Measurements from ENCODE around the gene CGREF1. TPM values are rescaled to one million over a fixed set of nuclear protein-coding genes. Genes with fewer than 3 reads are reported as not detected.
A peak's percentile ranks its signal among the peaks of the same experiment; 100 is the strongest.

Gene CGREF1
- total and polyA plus RNA-seq, 8 donors, result 0.31 to 3.4 (median 0.67) TPM

- no peaks in the 10 kb centered on the region for H3K27me3 ChIP-seq
- H3K4me3 ChIP-seq, result no peak overlapping the region
- ATAC-seq, result no peak
- TF ChIP-seq CTCF (IDR thresholded peaks at IDR 0.05), result no peak
- DNase-seq, result peak in 1 of 4 donors; percentile 15
- peaks cover 3 to 25% of the 10 kb centered on the region in 2 donors for H3K4me1 ChIP-seq
- intact Hi-C loops (cut with DNase I), result loop anchor here in 1 of 2 donors (10.0 kb wide), 2 partner anchors 53 to 123 kb away; partner anchors contain the start of gene TMEM214
- no peak overlapping the region for H3K27ac ChIP-seq
- H3K36me3 ChIP-seq, result no peaks in the 10 kb centered on the region
- H3K9me3 ChIP-seq, result no peaks in the 10 kb centered on the region
These were observed 31.0 kb downstream of the CGREF1 start for GRCh38 chr2:27087823-27088410.

- H3K36me3 ChIP-seq, result peaks cover 0 to 5% of the 10 kb centered on the region in 2 donors
- H3K4me3 ChIP-seq, result peak within 1 kb of the TSS; percentile 44 to 68
- H3K27ac ChIP-seq, result peak within 1 kb of the TSS; percentile 91 to 93
- DNase-seq (peak in 2 of 4 donors; percentile 67 to 91), ATAC-seq (peak; percentile 42)
- H3K27me3 ChIP-seq, result no peaks in the 10 kb centered on the region
- H3K9me3 ChIP-seq, result no peaks in the 10 kb centered on the region
- TF ChIP-seq CTCF (IDR thresholded peaks at IDR 0.05), result peak in 1 of 2 donors; percentile 53
- peaks cover 7 to 32% of the 10 kb centered on the region in 2 donors for H3K4me1 ChIP-seq
- intact Hi-C loops (cut with DNase I), result loop anchor here in 1 of 2 donors (10.0 kb wide), 2 partner anchors 52 to 122 kb away; partner anchors contain the start of gene TMEM214
These were observed 32.0 kb downstream of the CGREF1 start, which contains the start of gene KHK for GRCh38 chr2:27086724-27087593. KHK (plus strand) TSS chr2:27086772; CDS start chr2:27087260, 488 bp downstream.

GRCh38 chr2:27086090-27086723, 32.7 kb downstream of the CGREF1 start:
- intact Hi-C loops (cut with DNase I), result loop anchor here in 1 of 2 donors (10.0 kb wide), 2 partner anchors 51 to 121 kb away; partner anchors contain the start of gene TMEM214
- Histone ChIP-seq H3K36me3 (peaks cover 0 to 5% of the 10 kb centered on the region in 2 donors), H3K27ac (peak overlapping the region; percentile 91 to 93), H3K4me1 (peaks cover 14 to 40% of the 10 kb centered on the region in 2 donors), H3K4me3 (peak overlapping the region; percentile 44 to 68), H3K27me3 (no peaks in the 10 kb centered on the region), H3K9me3 (no peaks in the 10 kb centered on the region)
- ATAC-seq (peak; percentile 91), DNase-seq (peak; percentile 94 to 100 (median 96))
- peak; percentile 81 to 97 for TF ChIP-seq CTCF (IDR thresholded peaks at IDR 0.05)

GRCh38 chr2:27085673-27086089, 33.2 kb downstream of the CGREF1 start:
- peak; percentile 69 for ATAC-seq
- peak in 3 of 4 donors; percentile 71 to 93 (median 85) for DNase-seq
- H3K4me1 ChIP-seq, result peaks cover 16 to 43% of the 10 kb centered on the region in 2 donors
- peak in 1 of 2 donors; percentile 31 for TF ChIP-seq CTCF (IDR thresholded peaks at IDR 0.05)
- no peaks in the 10 kb centered on the region for H3K27me3 ChIP-seq
- H3K9me3 ChIP-seq, result no peaks in the 10 kb centered on the region
- H3K36me3 ChIP-seq, result peaks cover 0 to 5% of the 10 kb centered on the region in 2 donors
- intact Hi-C loops (cut with DNase I), result loop anchor here in 1 of 2 donors (10.0 kb wide), 2 partner anchors 51 to 121 kb away; partner anchors contain the start of gene TMEM214
- H3K4me3 ChIP-seq, result peak overlapping the region; percentile 44 to 68
- peak overlapping the region; percentile 91 to 93 for H3K27ac ChIP-seq

Measured in left lung (tissue), 10 donors.